Hepatocyte (in vitro differentiated cells): Measurements from ENCODE around the gene PGLYRP4. TPM values are rescaled to one million over a fixed set of nuclear protein-coding genes. Genes with fewer than 3 reads are reported as not detected.

ENCODE experiments used
- DNase-seq: peaks from one replicate; pipeline ENCODE4 v3.0.0-alpha.2; 2016; ENCODE audit warnings: low spot score
- H2AFZ ChIP-seq: fragments of 200-600 bp; sonication (generic); 2 replicates; pipeline ENCODE4 v1.6.0; 2016; ENCODE audit warnings: antibody characterized with exemption, mild to moderate bottlenecking
- H3K27ac ChIP-seq: fragments of 200-600 bp; sonication (generic); 2 replicates; pipeline ENCODE4 v1.5.1; 2016; ENCODE audit warnings: mild to moderate bottlenecking
- H3K27me3 ChIP-seq: fragments of 200-600 bp; sonication (generic); 2 replicates; pipeline ENCODE4 v1.6.1; 2016
- H3K36me3 ChIP-seq: fragments of 200-600 bp; sonication (generic); replicated peaks from 2 replicates; pipeline ENCODE4 v1.5.1; 2016; ENCODE audit warnings: low read depth; ENCODE audit not compliant: insufficient read depth
- H3K4me1 ChIP-seq: fragments of 200-600 bp; sonication (generic); 2 replicates; pipeline ENCODE4 v1.5.1; 2016; ENCODE audit warnings: mild to moderate bottlenecking, moderate library complexity; ENCODE audit not compliant: insufficient read depth
- H3K4me2 ChIP-seq: fragments of 200-600 bp; sonication (generic); 2 replicates; pipeline ENCODE4 v1.6.0; 2016
- H3K4me3 ChIP-seq: fragments of 200-600 bp; sonication (generic); 2 replicates; pipeline ENCODE4 v1.5.1; 2016; ENCODE audit warnings: mild to moderate bottlenecking
- H3K79me2 ChIP-seq: fragments of 200-600 bp; sonication (generic); 2 replicates; pipeline ENCODE4 v1.6.0; 2017; ENCODE audit warnings: mild to moderate bottlenecking
- H3K9me2 ChIP-seq: fragments of 200-600 bp; sonication (generic); replicated peaks from 2 replicates; pipeline ENCODE4 v1.6.0; 2017; ENCODE audit warnings: mild to moderate bottlenecking; ENCODE audit not compliant: insufficient read depth
- H3K9me3 ChIP-seq: fragments of 200-600 bp; sonication (generic); 2 replicates; pipeline ENCODE4 v1.5.1; 2016; ENCODE audit warnings: low read depth, mild to moderate bottlenecking
- H4K20me1 ChIP-seq: fragments of 200-600 bp; sonication (generic); 2 replicates; pipeline ENCODE4 v1.6.0; 2016; ENCODE audit warnings: mild to moderate bottlenecking; ENCODE audit not compliant: insufficient read depth, poor library complexity, severe bottlenecking
- CTCF ChIP-seq: fragments of 200-600 bp; sonication (generic); IDR thresholded peaks from 2 replicates; pipeline ENCODE4 v1.5.1; 2016; ENCODE audit warnings: antibody characterized with exemption, mild to moderate bottlenecking; ENCODE audit not compliant: poor library complexity
- EZH2 ChIP-seq: fragments of 200-600 bp; sonication (generic); IDR thresholded peaks from 2 replicates; pipeline ENCODE4 v1.6.1; 2016; ENCODE audit warnings: antibody characterized with exemption, mild to moderate bottlenecking, borderline replicate concordance
- EZH2phosphoT487 ChIP-seq: fragments of 200-600 bp; sonication (generic); IDR thresholded peaks from one replicate; pipeline ENCODE4 v1.6.1; 2018; ENCODE audit warnings: antibody characterized with exemption, mild to moderate bottlenecking, low read depth, moderate library complexity; ENCODE audit not compliant: unreplicated experiment, severe bottlenecking
- WGBS: methylation state at CpG from one replicate; pipeline ENCODE4 v1.1.6; 2016; ENCODE audit warnings: low lambda C conversion rate; ENCODE audit errors: missing lambda C conversion rate; 5-methylcytosine and 5-hydroxymethylcytosine counted together
- polyA plus RNA-seq: library from polyadenylated mRNA; unstranded; fragments of >200 nt; fragmentation: Nextera tagmentation; extraction: Ambion mirVana; gene quantifications from 2 replicates; pipeline ENCODE4 v1.2.1, GENCODE V29; 2016
- total RNA-seq: library from RNA; depleted of rRNA; stranded (reverse); fragments of >200 nt; gene quantifications from 2 replicates; pipeline ENCODE4 v1.2.3, GENCODE V29; 2014

Gene PGLYRP4
- total and polyA plus RNA-seq, 2 experiments from 2014 or later: not detected

DNA sequence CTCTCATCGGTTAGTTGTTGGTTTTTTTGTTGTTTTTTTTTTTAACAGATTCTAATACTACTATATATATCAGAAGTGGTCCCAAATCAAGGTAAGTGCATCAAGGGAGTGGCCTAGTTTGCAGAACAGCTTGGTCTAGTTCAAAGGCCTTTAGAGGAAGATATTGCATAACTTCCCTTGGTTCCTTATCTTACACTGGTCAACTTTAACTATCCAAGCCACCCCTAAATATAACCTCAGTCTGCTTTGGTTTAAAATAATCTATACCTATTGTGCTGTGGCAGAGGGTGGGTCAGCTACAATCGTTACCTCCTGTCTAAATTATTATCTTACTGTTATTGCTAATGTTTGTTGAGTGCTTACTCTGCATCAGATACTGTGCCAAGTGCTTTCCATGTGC, 19.9 kb upstream of the PGLYRP4 start:
- Histone ChIP-seq H3K9me3 (no peaks in the 10 kb centered on the region), H3K36me3 (no peaks in the 10 kb centered on the region), H3K4me3 (no peak overlapping the region), H3K4me1 (no peaks in the 10 kb centered on the region), H3K4me2 (no peak overlapping the region), H2AFZ (no peak overlapping the region), H3K9me2 (no peaks in the 10 kb centered on the region), H3K79me2 (no peaks in the 10 kb centered on the region), H3K27ac (no peak overlapping the region), H3K27me3 (no peaks in the 10 kb centered on the region), H4K20me1 (no peaks in the 10 kb centered on the region)
- DNase-seq: no peak
- no peak for TF ChIP-seq CTCF
- TF ChIP-seq EZH2phosphoT487: no peak
- TF ChIP-seq EZH2: no peak
- WGBS: 68% methylated on average over 2 of the region's 2 CpGs

GRCh38 chr1:153367090-153367489, 18.4 kb upstream of the PGLYRP4 start:
- no peaks in the 10 kb centered on the region for H3K9me3 ChIP-seq
- 78% methylated on average over 2 of the region's 2 CpGs for WGBS
- H3K4me2 ChIP-seq: no peak overlapping the region
- H4K20me1 ChIP-seq: no peaks in the 10 kb centered on the region
- no peak overlapping the region for H2AFZ ChIP-seq
- no peaks in the 10 kb centered on the region for H3K79me2 ChIP-seq
- H3K9me2 ChIP-seq: no peaks in the 10 kb centered on the region
- no peaks in the 10 kb centered on the region for H3K4me1 ChIP-seq
- TF ChIP-seq CTCF (no peak), EZH2 (no peak), EZH2phosphoT487 (no peak)
- no peak for DNase-seq
- H3K27me3 ChIP-seq: no peaks in the 10 kb centered on the region
- H3K27ac ChIP-seq: no peak overlapping the region
- H3K4me3 ChIP-seq: no peak overlapping the region
- no peaks in the 10 kb centered on the region for H3K36me3 ChIP-seq

GRCh38 chr1:153366261-153366660, 17.6 kb upstream of the PGLYRP4 start:
- no peak for DNase-seq
- TF ChIP-seq CTCF (no peak), EZH2 (no peak), EZH2phosphoT487 (no peak)
- H2AFZ ChIP-seq: no peak overlapping the region
- H3K4me1 ChIP-seq: no peaks in the 10 kb centered on the region
- no peaks in the 10 kb centered on the region for H3K27me3 ChIP-seq
- no peaks in the 10 kb centered on the region for H3K9me2 ChIP-seq
- no peaks in the 10 kb centered on the region for H3K36me3 ChIP-seq
- H3K4me2 ChIP-seq: no peak overlapping the region
- H3K79me2 ChIP-seq: no peaks in the 10 kb centered on the region
- H3K9me3 ChIP-seq: no peaks in the 10 kb centered on the region
- WGBS: 68% methylated on average over 6 of the region's 6 CpGs
- H3K4me3 ChIP-seq: no peak overlapping the region
- H4K20me1 ChIP-seq: no peaks in the 10 kb centered on the region
- H3K27ac ChIP-seq: no peak overlapping the region

DNA sequence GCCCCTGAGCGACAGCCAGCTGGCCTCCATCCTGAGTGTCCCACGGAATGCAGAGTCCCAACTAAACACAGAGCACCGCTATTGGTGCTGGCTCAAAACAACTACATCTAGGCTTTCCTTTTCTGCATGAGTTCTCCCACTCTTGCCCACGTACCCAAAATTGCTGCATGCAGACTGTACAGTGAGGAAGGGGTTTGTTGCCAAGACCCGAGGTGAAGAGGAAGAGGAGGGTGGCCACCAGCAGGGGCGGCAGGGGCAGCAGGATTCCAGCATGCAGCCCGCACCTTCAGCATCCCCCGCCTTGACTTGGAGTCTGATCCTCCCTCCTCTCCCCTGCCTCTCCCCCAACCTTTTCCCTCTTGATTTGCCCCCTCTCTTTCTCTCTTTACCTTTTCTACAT, 17.1 kb upstream of the PGLYRP4 start:
- Histone ChIP-seq H3K4me1 (no peaks in the 10 kb centered on the region), H4K20me1 (no peaks in the 10 kb centered on the region), H3K9me2 (no peaks in the 10 kb centered on the region), H3K4me2 (no peak overlapping the region), H3K4me3 (no peak overlapping the region), H3K9me3 (no peaks in the 10 kb centered on the region), H2AFZ (no peak overlapping the region), H3K79me2 (no peaks in the 10 kb centered on the region), H3K36me3 (no peaks in the 10 kb centered on the region), H3K27ac (no peak overlapping the region), H3K27me3 (no peaks in the 10 kb centered on the region)
- TF ChIP-seq EZH2 (no peak), EZH2phosphoT487 (no peak), CTCF (no peak)
- DNase-seq: no peak
- WGBS: 63% methylated on average over 7 of the region's 8 CpGs
